A549 (cell line): ENCODE results near the gene GP1BA. TPM values are rescaled to one million over a fixed set of nuclear protein-coding genes. Genes with fewer than 3 reads are reported as not detected.
A peak's percentile ranks its signal among the peaks of the same experiment; 100 is the strongest.

Experiments used
- ATAC-seq, 2 experiments: fragments of 200-7000 bp in 1 of 2; fragments of >200 bp in 1 of 2; cut with Nextera tagmentation in 1 of 2; cut with Tn5 transposase in 1 of 2; 3 replicates each; pipeline versions ENCODE4 v1.8.0 to v1.9.1; 2018 to 2020; ENCODE audit warnings: mild to moderate bottlenecking in 1 of 2, moderate library complexity in 1 of 2
- CTCF ChIA-PET: fragments of 300-600 bp; sonication (Branson Sonifier 250); formaldehyde crosslinking; extraction: SDS; loops from one replicate; lab custom pipeline; 2021; ENCODE audit warnings: antibody characterized with exemption, inconsistent platforms; lab: Yijun Ruan, JAX
- POLR2A ChIA-PET: fragments of 350-600 bp; formaldehyde crosslinking; extraction: SDS; loops from one replicate; lab custom pipeline; 2021; ENCODE audit warnings: antibody characterized with exemption, inconsistent platforms; lab: Yijun Ruan, JAX
- DNase-seq, 2 experiments: peaks; one replicate each; pipeline versions ENCODE4 v3.0.0 to v3.0.0-alpha.2; 2011 to 2016; ENCODE audit warnings: low read depth in 1 of 2, low spot score in 1 of 2
- FAIRE-seq: peaks from 2 replicates; lab custom pipeline; 2011; peaks lifted over from hg19 to GRCh38; lab: Jason Lieb, UNC
- H3K27ac ChIP-seq, 2 experiments: fragments of >200 bp; sonication (Bioruptor Twin); formaldehyde crosslinking; 3 replicates each; pipeline ENCODE4 v1.5.1; 2016 to 2017
- H3K4me1 ChIP-seq: fragments of >200 bp; sonication (Bioruptor Twin); formaldehyde crosslinking; 3 replicates; pipeline ENCODE4 v1.6.1; 2016
- H3K4me2 ChIP-seq: fragments of >200 bp; sonication (Bioruptor Twin); formaldehyde crosslinking; 3 replicates; pipeline ENCODE4 v1.6.1; 2016
- H3K4me3 ChIP-seq: fragments of >200 bp; sonication (Bioruptor Twin); formaldehyde crosslinking; 3 replicates; pipeline ENCODE4 v1.5.1; 2016
- H3K9me3 ChIP-seq: fragments of >200 bp; sonication (Bioruptor Twin); formaldehyde crosslinking; 3 replicates; pipeline ENCODE4 v1.6.1; 2016
- BHLHE40 ChIP-seq: IDR thresholded peaks from 2 replicates; pipeline ENCODE4 v1.6.1; 2012; ENCODE audit warnings: low read depth, low read length, inconsistent platforms
- CBX2 ChIP-seq: fragments of 200-600 bp; sonication (generic); IDR thresholded peaks from 2 replicates; pipeline ENCODE4 v1.6.1; 2016; ENCODE audit warnings: low read depth, mild to moderate bottlenecking, borderline replicate concordance
- CEBPB ChIP-seq, 2 experiments: fragments of >200 bp in 1 of 2; sonication (Bioruptor Twin) in 1 of 2; formaldehyde crosslinking in 1 of 2; IDR thresholded peaks; 2 replicates each; pipeline ENCODE4 v1.6.1; 2012 to 2016
- CTCF ChIP-seq: fragments of >200 bp; sonication (Bioruptor Twin); formaldehyde crosslinking; IDR thresholded peaks from 3 replicates; pipeline ENCODE4 v1.5.1; 2016
- E2F6 ChIP-seq: IDR thresholded peaks from 2 replicates; pipeline ENCODE4 v1.6.1; 2012; ENCODE audit warnings: low read depth, borderline replicate concordance
- FOSB ChIP-seq: fragments of 250-450 bp; sonication (Bioruptor Pico); IDR thresholded peaks from 2 replicates; pipeline ENCODE4 v1.5.0; 2020; ENCODE audit warnings: mild to moderate bottlenecking, moderate library complexity
- GATA3 ChIP-seq: IDR thresholded peaks from 2 replicates; pipeline ENCODE4 v1.6.1; 2012; ENCODE audit warnings: borderline replicate concordance
- HOXA7 ChIP-seq: fragments of 250-450 bp; sonication (Bioruptor Pico); IDR thresholded peaks from 2 replicates; pipeline ENCODE4 v1.5.0; 2020; ENCODE audit warnings: mild to moderate bottlenecking, moderate library complexity
- HOXB13 ChIP-seq: fragments of 250-450 bp; sonication (Bioruptor Pico); IDR thresholded peaks from 2 replicates; pipeline ENCODE4 v1.5.0; 2020; ENCODE audit warnings: low read depth, mild to moderate bottlenecking, moderate library complexity
- HOXB5 ChIP-seq: fragments of 250-450 bp; sonication (Bioruptor Pico); IDR thresholded peaks from 2 replicates; pipeline ENCODE4 v1.5.0; 2020; ENCODE audit warnings: mild to moderate bottlenecking, moderate library complexity
- JUNB ChIP-seq: fragments of >200 bp; sonication (Bioruptor Twin); formaldehyde crosslinking; IDR thresholded peaks from 2 replicates; pipeline ENCODE4 v1.6.1; 2016
- MAFK ChIP-seq: fragments of 450-650 bp; IDR thresholded peaks from 2 replicates; pipeline ENCODE4 v1.6.1; 2014; ENCODE audit not compliant: partially characterized antibody
- NFE2L2 ChIP-seq: fragments of 150-350 bp; conservative IDR thresholded peaks from 2 replicates; pipeline ENCODE4 v1.6.1; 2014; ENCODE audit warnings: low read length
- PHF8 ChIP-seq: fragments of 200-600 bp; sonication (generic); IDR thresholded peaks from 2 replicates; pipeline ENCODE4 v1.6.1; 2016; ENCODE audit warnings: low read depth, mild to moderate bottlenecking, antibody characterized with exemption, moderate library complexity, borderline replicate concordance
- POLR2A ChIP-seq: IDR thresholded peaks from 2 replicates; pipeline ENCODE4 v1.6.1; 2012; ENCODE audit warnings: mild to moderate bottlenecking, low read length
- RAD21 ChIP-seq, 2 experiments: fragments of >200 bp in 1 of 2; sonication (Bioruptor Twin) in 1 of 2; formaldehyde crosslinking in 1 of 2; IDR thresholded peaks in 1 of 2; conservative IDR thresholded peaks in 1 of 2; 2 replicates in 1 of 2; 3 replicates in 1 of 2; pipeline ENCODE4 v1.6.1; 2012 to 2018; ENCODE audit warnings: inconsistent platforms in 1 of 2
- RFX5 ChIP-seq: fragments of 450-650 bp; IDR thresholded peaks from 2 replicates; pipeline ENCODE4 v1.7.1; 2014; ENCODE audit warnings: antibody characterized with exemption, mild to moderate bottlenecking, moderate library complexity
- RNF2 ChIP-seq: fragments of 200-600 bp; sonication (generic); IDR thresholded peaks from 2 replicates; pipeline ENCODE4 v1.6.1; 2016; ENCODE audit warnings: low read depth, mild to moderate bottlenecking, antibody characterized with exemption, moderate library complexity, borderline replicate concordance
- SMC3 ChIP-seq: fragments of >200 bp; sonication (Bioruptor Twin); formaldehyde crosslinking; IDR thresholded peaks from 3 replicates; pipeline ENCODE4 v1.6.1; 2018; ENCODE audit warnings: inconsistent platforms
- TFCP2L1 ChIP-seq: fragments of 250-450 bp; sonication (Bioruptor Pico); IDR thresholded peaks from 2 replicates; pipeline ENCODE4 v1.5.0; 2021; ENCODE audit warnings: mild to moderate bottlenecking
- TP53 ChIP-seq: fragments of 250-450 bp; sonication (Bioruptor Pico); IDR thresholded peaks from 2 replicates; pipeline ENCODE4 v1.5.0; 2021; ENCODE audit warnings: mild to moderate bottlenecking, moderate library complexity
- USF2 ChIP-seq: fragments of 450-650 bp; IDR thresholded peaks from 2 replicates; pipeline ENCODE4 v1.6.1; 2014; ENCODE audit warnings: antibody characterized with exemption
- ZC3H11A ChIP-seq: fragments of 450-650 bp; IDR thresholded peaks from 2 replicates; pipeline ENCODE4 v1.6.1; 2014; ENCODE audit warnings: antibody characterized with exemption, mild to moderate bottlenecking
- WGBS: methylation state at CpG from one replicate; pipeline ENCODE4 v1.1.6; 2017; ENCODE audit errors: missing lambda C conversion rate; 5-methylcytosine and 5-hydroxymethylcytosine counted together
- polyA plus RNA-seq, 4 experiments: library from polyadenylated mRNA; depleted of rRNA in 3 of 4; stranded (reverse); fragments of >200 nt; fragmentation: RNase III in 1 of 4; extraction: RNeasy Plus Mini Kit Qiagen cat#74134 plus additional on column Dnase treatment in 1 of 4; gene quantifications; 2 replicates in 3 of 4; 3 replicates in 1 of 4; pipeline ENCODE4 v1.2.3, GENCODE V29; 2011 to 2017
- TF ChIP-seq, protein P1 (sequence below): fragments of 250-450 bp; sonication (Bioruptor Pico); IDR thresholded peaks from 2 replicates; pipeline ENCODE4 v1.5.0; 2020; ENCODE audit warnings: low read depth, mild to moderate bottlenecking, moderate library complexity
- TF ChIP-seq, protein P2 (sequence below): IDR thresholded peaks from 2 replicates; pipeline ENCODE4 v1.6.1; 2012
- TF ChIP-seq, protein P3 (sequence below): IDR thresholded peaks from 2 replicates; pipeline ENCODE4 v1.6.1; 2012

GP1BA gene
- polyA plus RNA-seq, 2 of the 4 experiments (the other 2 are of a cell fraction) = not detected

DNA sequence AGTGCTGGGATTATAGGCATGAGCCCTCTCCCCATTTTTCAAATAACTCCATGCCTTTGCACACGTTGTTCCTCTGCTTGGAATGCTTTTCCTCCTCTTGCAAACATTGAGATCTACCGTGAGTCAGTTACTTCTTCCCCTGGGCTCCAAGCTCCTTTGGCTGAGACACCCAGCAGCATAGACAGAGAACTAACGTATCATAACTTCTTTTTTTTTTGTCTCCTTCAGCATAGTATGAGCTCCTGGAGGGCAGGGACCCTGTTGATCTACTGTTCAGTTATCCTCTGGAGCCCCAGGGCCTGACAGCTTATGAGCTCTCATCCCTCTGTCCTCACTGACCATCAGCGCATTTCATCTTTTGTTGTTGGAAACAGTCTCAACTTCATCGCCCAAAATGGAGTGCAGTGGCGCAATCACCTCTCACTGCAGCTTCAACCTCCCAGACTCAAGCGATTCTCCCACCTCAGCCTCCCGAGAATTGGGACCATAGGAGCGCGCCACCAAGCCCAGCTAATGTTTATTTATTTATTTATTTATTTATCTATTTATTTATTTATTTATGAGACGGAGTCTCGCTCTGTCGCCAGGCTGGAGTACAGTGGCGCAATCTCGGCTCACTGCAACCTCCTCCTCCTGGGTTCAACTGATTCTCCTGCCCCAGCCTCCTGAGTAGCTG is 33.4 kb downstream of the GP1BA start:
- Histone ChIP-seq H3K27ac (peak overlapping the region in 1 of 2 experiments; percentile 95; a peak in 4 of 6 replicates), H3K4me3 (no peak overlapping the region; the same call in 2 of the 3 replicates)
- FAIRE-seq (no peak), ATAC-seq (no peak)
- no peak for TF ChIP-seq TFCP2L1 (CRISPR knock-in tag)
- no peak for TF ChIP-seq CTCF
- TF ChIP-seq JUNB = no peak
- peak; percentile 85 for TF ChIP-seq ZC3H11A
- no peak for TF ChIP-seq USF2
- peak; percentile 26 to 56; a peak in 1 of 4 replicates for TF ChIP-seq CEBPB (IDR thresholded peaks at IDR 0.05)
- TF ChIP-seq BHLHE40 = no peak
- no peak for TF ChIP-seq NFE2L2
- no peak for TF ChIP-seq HOXB5 (CRISPR knock-in tag)
- TF ChIP-seq FOSB (CRISPR knock-in tag) = no peak
- TF ChIP-seq, protein P1, sequence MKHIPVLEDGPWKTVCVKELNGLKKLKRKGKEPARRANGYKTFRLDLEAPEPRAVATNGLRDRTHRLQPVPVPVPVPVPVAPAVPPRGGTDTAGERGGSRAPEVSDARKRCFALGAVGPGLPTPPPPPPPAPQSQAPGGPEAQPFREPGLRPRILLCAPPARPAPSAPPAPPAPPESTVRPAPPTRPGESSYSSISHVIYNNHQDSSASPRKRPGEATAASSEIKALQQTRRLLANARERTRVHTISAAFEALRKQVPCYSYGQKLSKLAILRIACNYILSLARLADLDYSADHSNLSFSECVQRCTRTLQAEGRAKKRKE = no peak
- TF ChIP-seq, all 56 proteins: peak for 2
- Histone ChIP-seq H3K4me1 (peaks cover 21% of the 10 kb centered on the region), H3K9me3 (no peaks in the 10 kb centered on the region), H3K4me2 (peak overlapping the region; percentile 89)
- POLR2A ChIA-PET = interaction anchor here (1.5 to 6.2 kb wide), 5 partner anchors 14 to 56 kb away, joined by 4 to 83 read pairs (median 67); partner anchors contain the start of genes CAMTA2, ENO3, PFN1 and RNF167
- no peak for DNase-seq
- whole genome bisulfite sequencing = 96% methylated on average over 15 of the region's 15 CpGs
- CTCF ChIA-PET = interaction anchor here (0.6 to 11.2 kb wide), 7 partner anchors 12 to 57 kb away, joined by 3 to 148 read pairs (median 22); partner anchors contain the start of genes CAMTA2, ENO3, RNF167 and SLC25A11

- FAIRE-seq (peak; percentile 100), ATAC-seq (peak; percentile 89 to 95), DNase-seq (peak; percentile 100)
- peak overlapping the region; percentile 63 for H3K4me3 ChIP-seq
- ChIA-PET CTCF (interaction anchor here (0.5 to 11.2 kb wide), 17 partner anchors 10 to 1458 kb away, joined by 3 to 148 read pairs (median 4); partner anchors contain the start of genes CAMTA2, ENO3, PFN1 and RNF167), POLR2A (interaction anchor here (0.8 to 6.2 kb wide), 23 partner anchors 9 to 257 kb away, joined by 3 to 83 read pairs (median 4); partner anchors contain the start of genes CAMTA2, ENO3, INCA1 and KIF1C)
- peaks cover 21% of the 10 kb centered on the region for H3K4me1 ChIP-seq
- H3K4me2 ChIP-seq = peak overlapping the region; percentile 89
- 2% methylated on average over 42 of the region's 42 CpGs for WGBS
- H3K27ac ChIP-seq = peak overlapping the region; percentile 94 to 95
- H3K9me3 ChIP-seq = no peaks in the 10 kb centered on the region
- TF ChIP-seq RNF2 (peak; percentile 95; the same call in 1 of the 2 replicates), TP53 (peak; percentile 89), USF2 (peak; percentile 9; the same call in 1 of the 2 replicates), CBX2 (no peak), MAFK (peak; percentile 35), E2F6 (peak; percentile 71), HOXA7 (CRISPR knock-in tag) (no peak), POLR2A (peak; percentile 59; the same call in 1 of the 2 replicates), RFX5 (peak; percentile 79), GATA3 (no peak), BHLHE40 (no peak), HOXB13 (CRISPR knock-in tag) (peak; percentile 86), SMC3 (no peak), TFCP2L1 (CRISPR knock-in tag) (0 out of 2 replicates have a peak, but pooled peaks have one; percentile 73), PHF8 (peak; percentile 47; the same call in 1 of the 2 replicates), RAD21 (conservative IDR thresholded peaks at IDR 0.05 in 1 of 2, IDR thresholded peaks at IDR 0.05 in 1 of 2) (peak in 1 of 2 experiments; percentile 10; a peak in 1 of 5 replicates)
- TF ChIP-seq, protein P2, sequence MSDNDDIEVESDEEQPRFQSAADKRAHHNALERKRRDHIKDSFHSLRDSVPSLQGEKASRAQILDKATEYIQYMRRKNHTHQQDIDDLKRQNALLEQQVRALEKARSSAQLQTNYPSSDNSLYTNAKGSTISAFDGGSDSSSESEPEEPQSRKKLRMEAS = peak; percentile 92
- TF ChIP-seq, protein P3, sequence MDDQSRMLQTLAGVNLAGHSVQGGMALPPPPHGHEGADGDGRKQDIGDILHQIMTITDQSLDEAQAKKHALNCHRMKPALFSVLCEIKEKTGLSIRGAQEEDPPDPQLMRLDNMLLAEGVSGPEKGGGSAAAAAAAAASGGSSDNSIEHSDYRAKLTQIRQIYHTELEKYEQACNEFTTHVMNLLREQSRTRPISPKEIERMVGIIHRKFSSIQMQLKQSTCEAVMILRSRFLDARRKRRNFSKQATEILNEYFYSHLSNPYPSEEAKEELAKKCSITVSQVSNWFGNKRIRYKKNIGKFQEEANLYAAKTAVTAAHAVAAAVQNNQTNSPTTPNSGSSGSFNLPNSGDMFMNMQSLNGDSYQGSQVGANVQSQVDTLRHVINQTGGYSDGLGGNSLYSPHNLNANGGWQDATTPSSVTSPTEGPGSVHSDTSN = peak; percentile 98
- TF ChIP-seq, protein P1 = peak; percentile 86; the same call in 1 of the 2 replicates
Observed at GRCh38 chr17:4966844-4967538, 34.9 kb downstream of the GP1BA start.
